Activated CD8-positive, alpha-beta T cell treated with anti-CD3 and anti-CD28 coated beads for 36 hours (primary cell): Measurements from ENCODE around the gene GRID1. TPM values are rescaled to one million over a fixed set of nuclear protein-coding genes. Genes with fewer than 3 reads are reported as not detected.

Experiments used
- ATAC-seq: fragments of 200-7000 bp; cut with Tn5 transposase; one replicate; pipeline ENCODE4 v1.10.0; 2021; ENCODE audit warnings: mild to moderate bottlenecking, moderate library complexity
- CTCF ChIA-PET: fragments of 350-600 bp; sonication (Branson Sonifier 250); formaldehyde crosslinking; loops from one replicate; lab custom pipeline; 2021; ENCODE audit warnings: antibody characterized with exemption; lab: Charles Lee
- POLR2A ChIA-PET: fragments of 350-600 bp; sonication (Branson Sonifier 250); formaldehyde crosslinking; loops from one replicate; lab custom pipeline; 2021; ENCODE audit warnings: antibody characterized with exemption; lab: Charles Lee
- DNase-seq: peaks from one replicate; pipeline ENCODE4 v3.0.0-alpha.2; 2020
- H3K27ac Mint-ChIP-seq: one replicate; pipeline ENCODE4 v1.8.0; 2021; ENCODE audit warnings: mild to moderate bottlenecking, mixed read lengths
- H3K27me3 Mint-ChIP-seq: one replicate; pipeline ENCODE4 v1.8.0; 2021; ENCODE audit warnings: mixed read lengths
- H3K36me3 Mint-ChIP-seq: one replicate; pipeline ENCODE4 v1.8.0; 2021; ENCODE audit warnings: low read depth, mixed read lengths
- H3K4me1 Mint-ChIP-seq: one replicate; pipeline ENCODE4 v1.8.0; 2021; ENCODE audit warnings: low read depth, mixed read lengths
- H3K4me3 Mint-ChIP-seq: one replicate; pipeline ENCODE4 v1.8.0; 2021; ENCODE audit warnings: mild to moderate bottlenecking, moderate library complexity, mixed read lengths
- H3K9me3 Mint-ChIP-seq: one replicate; pipeline ENCODE4 v1.8.0; 2021; ENCODE audit warnings: mixed read lengths
- intact Hi-C: fragments of 100-400 bp; cut with micrococcal nuclease; formaldehyde crosslinking; loops from one replicate; pipeline ENCODE4 v1.10.0; 2022
- total RNA-seq, 2 experiments: library from RNA; stranded (reverse); gene quantifications; one replicate each; pipeline ENCODE4 v1.2.3, GENCODE V29; 2021
- TF ChIP-seq, protein P1 (sequence below): fragments of 200-600 bp; IDR thresholded peaks from one replicate; pipeline ENCODE4 v1.8.0; 2022; ENCODE audit warnings: antibody characterized with exemption, mild to moderate bottlenecking

The GRID1 gene
- total RNA-seq, 2 experiments from 2014 or later = not detected

DNA sequence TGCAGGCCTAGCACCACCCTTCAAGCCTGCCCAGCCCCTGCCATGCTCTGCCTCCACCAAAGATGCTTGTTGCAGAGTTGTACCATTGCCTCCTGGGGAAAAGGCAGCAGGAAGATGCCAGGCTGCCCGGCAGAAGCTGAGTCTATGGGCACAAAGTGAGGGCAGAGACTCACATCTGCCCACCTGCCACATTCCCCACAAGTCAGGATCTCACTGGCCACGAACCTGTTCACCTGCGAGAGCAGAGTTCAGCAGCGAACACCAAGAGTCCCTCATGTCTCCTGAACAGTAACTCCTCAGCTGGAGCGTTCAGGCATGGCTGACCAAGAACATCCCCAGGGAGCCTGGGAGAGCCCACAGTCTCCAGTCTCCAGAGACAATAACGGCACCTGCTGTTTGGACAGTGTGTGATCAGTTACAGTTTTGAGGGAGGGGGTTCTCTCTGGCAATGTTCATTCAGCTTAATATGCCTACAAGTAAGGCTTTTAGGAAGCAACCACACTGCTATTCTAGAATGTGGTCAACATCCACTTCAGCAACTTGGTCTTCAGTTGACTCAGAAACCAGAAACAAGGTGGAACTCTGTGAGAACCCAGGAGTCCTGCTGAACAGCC, 78.5 kb downstream of the GRID1 start:
- TF ChIP-seq, protein P1, sequence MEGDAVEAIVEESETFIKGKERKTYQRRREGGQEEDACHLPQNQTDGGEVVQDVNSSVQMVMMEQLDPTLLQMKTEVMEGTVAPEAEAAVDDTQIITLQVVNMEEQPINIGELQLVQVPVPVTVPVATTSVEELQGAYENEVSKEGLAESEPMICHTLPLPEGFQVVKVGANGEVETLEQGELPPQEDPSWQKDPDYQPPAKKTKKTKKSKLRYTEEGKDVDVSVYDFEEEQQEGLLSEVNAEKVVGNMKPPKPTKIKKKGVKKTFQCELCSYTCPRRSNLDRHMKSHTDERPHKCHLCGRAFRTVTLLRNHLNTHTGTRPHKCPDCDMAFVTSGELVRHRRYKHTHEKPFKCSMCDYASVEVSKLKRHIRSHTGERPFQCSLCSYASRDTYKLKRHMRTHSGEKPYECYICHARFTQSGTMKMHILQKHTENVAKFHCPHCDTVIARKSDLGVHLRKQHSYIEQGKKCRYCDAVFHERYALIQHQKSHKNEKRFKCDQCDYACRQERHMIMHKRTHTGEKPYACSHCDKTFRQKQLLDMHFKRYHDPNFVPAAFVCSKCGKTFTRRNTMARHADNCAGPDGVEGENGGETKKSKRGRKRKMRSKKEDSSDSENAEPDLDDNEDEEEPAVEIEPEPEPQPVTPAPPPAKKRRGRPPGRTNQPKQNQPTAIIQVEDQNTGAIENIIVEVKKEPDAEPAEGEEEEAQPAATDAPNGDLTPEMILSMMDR = no peak
- H3K9me3 Mint-ChIP-seq = no peaks in the 10 kb centered on the region
- POLR2A ChIA-PET = no interaction called here
- H3K4me1 Mint-ChIP-seq = no peaks in the 10 kb centered on the region
- CTCF ChIA-PET = no interaction called here
- H3K4me3 Mint-ChIP-seq = no peak overlapping the region
- no peak overlapping the region for H3K27ac Mint-ChIP-seq
- DNase-seq (no peak), ATAC-seq (no peak)
- intact Hi-C loops = no loop called here
- no peaks in the 10 kb centered on the region for H3K27me3 Mint-ChIP-seq
- no peaks in the 10 kb centered on the region for H3K36me3 Mint-ChIP-seq

DNA sequence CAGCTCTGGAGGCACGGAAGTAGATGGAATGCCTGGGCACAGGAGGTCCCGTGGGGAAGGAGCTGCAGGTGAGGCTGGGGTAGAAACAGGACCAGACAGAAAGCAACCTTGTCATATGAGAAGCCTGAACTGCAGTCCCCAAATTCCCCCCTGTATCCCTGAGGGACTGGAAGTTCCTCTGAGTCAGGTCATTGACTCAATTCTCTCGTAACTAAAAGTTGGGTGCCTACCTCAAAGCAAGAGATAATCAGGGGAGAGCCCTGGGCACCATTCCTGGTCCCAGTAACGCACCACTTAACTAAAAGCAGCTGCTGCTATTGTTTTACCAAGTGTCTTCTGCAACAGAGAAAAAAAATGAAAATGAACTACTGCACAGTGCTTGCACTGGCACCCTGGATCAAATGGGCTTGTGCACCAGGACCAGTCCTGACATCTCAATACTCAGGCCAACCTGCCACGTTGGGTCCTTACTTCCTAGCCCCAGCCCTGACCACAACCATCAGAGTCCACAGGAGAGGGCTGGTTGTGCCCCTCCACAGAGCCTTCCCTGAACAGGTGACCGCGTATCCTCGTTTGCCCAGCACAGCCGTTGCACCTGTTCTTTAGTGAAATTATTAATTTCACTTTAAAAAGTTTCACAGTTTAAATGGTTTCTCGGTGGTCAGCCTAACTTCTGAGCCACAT, 79.3 kb downstream of the GRID1 start:
- Mint-ChIP-seq H3K9me3 (no peaks in the 10 kb centered on the region), H3K4me1 (no peaks in the 10 kb centered on the region), H3K36me3 (no peaks in the 10 kb centered on the region), H3K27ac (no peak overlapping the region), H3K27me3 (no peaks in the 10 kb centered on the region), H3K4me3 (no peak overlapping the region)
- TF ChIP-seq, protein P1 = no peak
- intact Hi-C loops = no loop called here
- ChIA-PET POLR2A (no interaction called here), CTCF (no interaction called here)
- DNase-seq (no peak), ATAC-seq (no peak)

DNA sequence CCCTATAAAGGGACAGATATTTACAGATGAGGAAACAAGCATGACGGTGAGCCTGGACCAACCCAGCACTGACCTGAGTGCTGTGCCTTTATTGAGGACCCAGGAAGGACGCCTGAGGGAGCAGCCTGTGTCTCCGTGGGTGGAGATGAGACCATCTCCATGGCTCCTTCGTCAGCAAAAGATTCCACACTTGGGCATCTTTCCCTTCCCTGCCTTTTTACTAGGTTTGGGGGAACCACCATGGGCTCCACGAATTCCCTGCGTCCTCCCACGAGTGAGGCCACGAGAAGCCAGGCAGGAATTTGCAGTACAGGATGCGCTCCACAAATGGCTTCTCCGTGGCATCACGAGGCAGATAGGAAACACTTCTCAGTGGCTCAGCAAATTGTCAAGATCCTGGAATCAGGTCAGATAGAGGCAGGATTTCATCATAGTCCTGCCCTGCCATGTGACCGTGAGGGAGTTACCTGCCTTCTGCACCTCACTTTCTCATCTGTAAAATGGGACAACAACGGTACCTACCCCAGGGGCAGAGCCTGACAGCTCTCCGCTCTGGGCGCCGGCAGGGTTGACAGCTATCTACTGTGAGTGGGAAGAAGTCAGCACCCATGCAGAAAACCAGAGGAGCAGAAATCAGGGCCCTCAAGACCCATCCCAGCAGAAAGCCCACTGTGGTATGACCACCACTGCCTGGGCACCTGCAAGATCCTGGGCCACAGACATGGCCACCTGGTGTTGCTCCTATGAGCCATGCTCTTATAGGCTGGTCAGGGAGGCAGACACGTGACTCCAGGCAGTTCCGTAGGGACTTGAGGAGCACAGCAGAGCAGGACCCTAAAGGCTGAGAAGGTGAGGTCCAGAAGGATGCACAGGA, 80.1 kb downstream of the GRID1 start:
- no peaks in the 10 kb centered on the region for H3K4me1 Mint-ChIP-seq
- H3K27me3 Mint-ChIP-seq = no peaks in the 10 kb centered on the region
- ATAC-seq (no peak), DNase-seq (no peak)
- TF ChIP-seq, protein P1 = no peak
- CTCF ChIA-PET = no interaction called here
- no peak overlapping the region for H3K4me3 Mint-ChIP-seq
- intact Hi-C loops = no loop called here
- no peaks in the 10 kb centered on the region for H3K9me3 Mint-ChIP-seq
- no peak overlapping the region for H3K27ac Mint-ChIP-seq
- H3K36me3 Mint-ChIP-seq = no peaks in the 10 kb centered on the region
- POLR2A ChIA-PET = no interaction called here

DNA sequence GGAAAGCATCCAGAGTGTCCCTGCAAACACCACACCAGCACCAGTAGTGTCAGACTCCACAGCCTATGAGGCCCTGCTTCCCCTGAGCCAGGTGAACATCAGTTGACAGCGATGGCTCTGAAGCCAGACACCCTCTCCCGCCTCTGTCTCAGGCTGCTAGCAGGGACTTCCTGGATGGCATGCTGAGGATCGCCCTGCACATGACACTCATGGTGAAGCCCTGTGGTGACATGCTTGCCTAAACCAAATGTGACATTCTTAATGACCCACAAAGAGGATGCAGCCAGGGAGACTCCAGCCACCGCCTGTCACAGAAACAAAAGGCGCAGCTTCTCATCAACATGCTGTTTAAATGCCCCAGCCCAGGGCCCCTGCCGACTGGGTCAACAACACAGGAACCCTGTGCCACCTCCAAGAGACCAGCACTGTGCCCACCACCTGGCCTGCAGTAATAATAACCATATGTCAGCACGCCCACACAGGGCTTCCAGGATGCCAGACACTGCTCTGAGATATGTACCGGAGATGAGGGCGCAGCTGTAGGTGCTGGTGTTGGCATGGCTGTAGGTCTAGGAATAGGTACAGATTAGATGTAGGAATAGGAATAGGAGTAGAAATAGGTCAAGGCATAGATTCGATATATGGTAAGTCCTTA, 81.3 kb downstream of the GRID1 start:
- intact Hi-C loops = no loop called here
- peaks cover under 1% of the 10 kb centered on the region for H3K9me3 Mint-ChIP-seq
- TF ChIP-seq, protein P1 = no peak
- DNase-seq (no peak), ATAC-seq (no peak)
- H3K4me3 Mint-ChIP-seq = no peak overlapping the region
- H3K27me3 Mint-ChIP-seq = no peaks in the 10 kb centered on the region
- ChIA-PET POLR2A (no interaction called here), CTCF (no interaction called here)
- H3K27ac Mint-ChIP-seq = no peak overlapping the region
- no peaks in the 10 kb centered on the region for H3K4me1 Mint-ChIP-seq
- H3K36me3 Mint-ChIP-seq = no peaks in the 10 kb centered on the region
